ENCODE measurements around the gene MBD6. TPM values are rescaled to one million over a fixed set of nuclear protein-coding genes. Genes with fewer than 3 reads are reported as not detected.

The MBD6 gene, protein sequence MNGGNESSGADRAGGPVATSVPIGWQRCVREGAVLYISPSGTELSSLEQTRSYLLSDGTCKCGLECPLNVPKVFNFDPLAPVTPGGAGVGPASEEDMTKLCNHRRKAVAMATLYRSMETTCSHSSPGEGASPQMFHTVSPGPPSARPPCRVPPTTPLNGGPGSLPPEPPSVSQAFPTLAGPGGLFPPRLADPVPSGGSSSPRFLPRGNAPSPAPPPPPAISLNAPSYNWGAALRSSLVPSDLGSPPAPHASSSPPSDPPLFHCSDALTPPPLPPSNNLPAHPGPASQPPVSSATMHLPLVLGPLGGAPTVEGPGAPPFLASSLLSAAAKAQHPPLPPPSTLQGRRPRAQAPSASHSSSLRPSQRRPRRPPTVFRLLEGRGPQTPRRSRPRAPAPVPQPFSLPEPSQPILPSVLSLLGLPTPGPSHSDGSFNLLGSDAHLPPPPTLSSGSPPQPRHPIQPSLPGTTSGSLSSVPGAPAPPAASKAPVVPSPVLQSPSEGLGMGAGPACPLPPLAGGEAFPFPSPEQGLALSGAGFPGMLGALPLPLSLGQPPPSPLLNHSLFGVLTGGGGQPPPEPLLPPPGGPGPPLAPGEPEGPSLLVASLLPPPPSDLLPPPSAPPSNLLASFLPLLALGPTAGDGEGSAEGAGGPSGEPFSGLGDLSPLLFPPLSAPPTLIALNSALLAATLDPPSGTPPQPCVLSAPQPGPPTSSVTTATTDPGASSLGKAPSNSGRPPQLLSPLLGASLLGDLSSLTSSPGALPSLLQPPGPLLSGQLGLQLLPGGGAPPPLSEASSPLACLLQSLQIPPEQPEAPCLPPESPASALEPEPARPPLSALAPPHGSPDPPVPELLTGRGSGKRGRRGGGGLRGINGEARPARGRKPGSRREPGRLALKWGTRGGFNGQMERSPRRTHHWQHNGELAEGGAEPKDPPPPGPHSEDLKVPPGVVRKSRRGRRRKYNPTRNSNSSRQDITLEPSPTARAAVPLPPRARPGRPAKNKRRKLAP
- total RNA-seq: 33.1 TPM
- long read RNA-seq, partial matches to known transcripts: 1 of 3 reads
- long read RNA-seq, other reads (novel, unspliced or antisense): 2 of 3 reads

- intact Hi-C loops (cut with micrococcal nuclease): no loop called here
- Histone ChIP-seq H3K4me1 (peaks cover 70% of the 10 kb centered on the region), H3K4me3 (peak within 1 kb of the TSS; percentile 93), H3K27ac (replicated peaks) (peak within 1 kb of the TSS; percentile 100), H3K27me3 (ENCODE audit: low read depth) (no peaks in the 10 kb centered on the region), H3K9me3 (replicated peaks) (no peaks in the 10 kb centered on the region), H3K36me3 (peaks cover 38% of the 10 kb centered on the region)
- DNase-seq: peak; percentile 94
- TF ChIP-seq CTCF (IDR thresholded peaks at IDR 0.05; ENCODE audit: borderline replicate concordance): no peak
These were observed at the start of gene MBD6 for GRCh38 chr12:57522011-57522886. Gene MBD6, plus strand, starts transcription at chr12:57522824. Its CDS starts 1,480 bp downstream, at chr12:57524304.

DNA sequence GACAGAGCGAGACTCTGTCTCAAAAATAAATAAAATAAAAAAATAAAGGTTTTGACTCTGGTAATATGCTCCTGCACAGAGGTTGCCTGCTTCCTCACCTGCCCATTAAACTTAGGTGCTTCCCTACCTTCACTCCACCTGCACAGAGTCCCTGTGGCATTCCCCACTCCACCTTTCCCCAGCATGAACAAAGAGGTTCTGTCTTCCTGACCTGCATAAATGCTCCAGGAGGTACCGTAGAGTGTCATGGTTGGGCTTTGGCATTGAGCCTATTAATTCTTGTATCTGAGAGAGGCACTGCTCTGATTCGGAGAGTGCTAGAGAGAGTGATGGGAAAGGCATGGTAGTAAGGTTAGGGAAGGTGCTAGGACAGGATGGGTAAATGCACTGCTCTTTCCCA is 49.2 kb upstream of the MBD6 start:
- peaks cover 100% of the 10 kb centered on the region for H3K27me3 ChIP-seq (ENCODE audit: low read depth)
- no peak for TF ChIP-seq CTCF (IDR thresholded peaks at IDR 0.05; ENCODE audit: borderline replicate concordance)
- no peak overlapping the region for H3K27ac ChIP-seq (replicated peaks)
- H3K9me3 ChIP-seq (replicated peaks): no peaks in the 10 kb centered on the region
- peaks cover 20% of the 10 kb centered on the region for H3K4me1 ChIP-seq
- intact Hi-C loops (cut with micrococcal nuclease): no loop called here
- H3K4me3 ChIP-seq: no peak overlapping the region
- H3K36me3 ChIP-seq: no peaks in the 10 kb centered on the region
- DNase-seq: no peak

DNA sequence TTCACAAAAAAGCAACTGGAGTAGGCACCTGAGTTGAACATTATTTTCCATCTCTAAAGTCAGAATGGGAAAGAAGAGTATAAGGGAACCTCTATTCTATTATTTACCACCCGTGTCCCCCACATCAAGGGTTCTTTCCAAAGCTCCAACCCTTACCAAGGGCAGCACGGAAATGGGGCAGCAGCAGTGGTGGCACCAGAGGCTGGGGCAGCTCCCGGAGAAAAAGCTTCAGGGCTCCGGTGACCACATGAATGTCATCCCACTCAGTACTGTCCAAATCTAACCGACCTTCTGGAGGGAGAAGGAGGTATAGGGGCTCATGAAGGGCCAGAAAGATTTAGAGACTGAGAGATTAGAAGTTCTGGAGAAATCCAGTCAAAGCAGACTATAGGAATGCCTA is 48.7 kb upstream of the MBD6 start:
- no peak for DNase-seq
- no peak overlapping the region for H3K4me3 ChIP-seq
- H3K9me3 ChIP-seq (replicated peaks): no peaks in the 10 kb centered on the region
- no peak for TF ChIP-seq CTCF (IDR thresholded peaks at IDR 0.05; ENCODE audit: borderline replicate concordance)
- H3K27me3 ChIP-seq (ENCODE audit: low read depth): peaks cover 100% of the 10 kb centered on the region
- H3K36me3 ChIP-seq: no peaks in the 10 kb centered on the region
- H3K27ac ChIP-seq (replicated peaks): no peak overlapping the region
- H3K4me1 ChIP-seq: peaks cover 20% of the 10 kb centered on the region
- intact Hi-C loops (cut with micrococcal nuclease): no loop called here

GRCh38 chr12:57474430-57474829 is 48.2 kb upstream of the MBD6 start:
- no peak overlapping the region for H3K4me3 ChIP-seq
- no peak for TF ChIP-seq CTCF (IDR thresholded peaks at IDR 0.05; ENCODE audit: borderline replicate concordance)
- peaks cover 20% of the 10 kb centered on the region for H3K4me1 ChIP-seq
- no peak overlapping the region for H3K27ac ChIP-seq (replicated peaks)
- H3K36me3 ChIP-seq: no peaks in the 10 kb centered on the region
- H3K9me3 ChIP-seq (replicated peaks): no peaks in the 10 kb centered on the region
- DNase-seq: no peak
- peaks cover 100% of the 10 kb centered on the region for H3K27me3 ChIP-seq (ENCODE audit: low read depth)
- intact Hi-C loops (cut with micrococcal nuclease): no loop called here

All from left ventricle myocardium inferior (tissue), 1 donor.